GM18909 (cell line): ENCODE results near the gene NISCH.

Source experiments
- ATAC-seq: cut with Tn5 transposase; IDR thresholded peaks from one replicate; pipeline ENCODE4 v1.9.1; 2021; ENCODE audit warnings: mild to moderate bottlenecking; ENCODE audit not compliant: unreplicated experiment, poor library complexity

NISCH gene

DNA sequence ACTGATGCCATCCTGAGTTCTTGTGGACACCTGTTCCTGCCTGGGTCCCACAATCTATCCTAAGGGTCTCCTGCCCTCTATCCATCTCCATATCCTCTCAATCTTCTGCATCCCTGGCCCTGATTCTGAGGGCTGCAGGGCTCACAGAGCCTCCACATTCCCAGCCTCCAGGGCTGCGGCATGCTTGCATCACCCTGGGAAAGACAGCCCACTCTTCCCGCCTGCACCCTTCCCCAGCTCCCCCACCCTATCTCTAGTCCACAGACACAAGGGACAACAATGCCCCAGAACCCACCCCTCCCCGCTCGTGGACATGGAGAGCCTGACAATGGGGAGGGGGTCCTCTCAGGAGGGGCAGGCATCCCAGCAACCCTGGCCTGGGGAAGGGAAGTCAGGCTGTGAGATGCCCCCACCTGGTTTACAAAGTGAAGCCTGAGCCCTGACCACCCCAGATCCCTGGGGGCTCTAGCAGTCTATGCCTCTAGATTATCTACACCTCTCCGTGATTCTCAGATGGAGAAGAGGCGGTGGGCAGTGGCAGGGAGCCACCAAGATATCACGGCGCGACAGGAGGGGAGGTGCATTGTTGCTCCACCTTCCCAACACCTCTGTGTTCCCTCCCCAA lies 20.8 kb upstream of the NISCH start:
- ATAC-seq, result no peak

DNA sequence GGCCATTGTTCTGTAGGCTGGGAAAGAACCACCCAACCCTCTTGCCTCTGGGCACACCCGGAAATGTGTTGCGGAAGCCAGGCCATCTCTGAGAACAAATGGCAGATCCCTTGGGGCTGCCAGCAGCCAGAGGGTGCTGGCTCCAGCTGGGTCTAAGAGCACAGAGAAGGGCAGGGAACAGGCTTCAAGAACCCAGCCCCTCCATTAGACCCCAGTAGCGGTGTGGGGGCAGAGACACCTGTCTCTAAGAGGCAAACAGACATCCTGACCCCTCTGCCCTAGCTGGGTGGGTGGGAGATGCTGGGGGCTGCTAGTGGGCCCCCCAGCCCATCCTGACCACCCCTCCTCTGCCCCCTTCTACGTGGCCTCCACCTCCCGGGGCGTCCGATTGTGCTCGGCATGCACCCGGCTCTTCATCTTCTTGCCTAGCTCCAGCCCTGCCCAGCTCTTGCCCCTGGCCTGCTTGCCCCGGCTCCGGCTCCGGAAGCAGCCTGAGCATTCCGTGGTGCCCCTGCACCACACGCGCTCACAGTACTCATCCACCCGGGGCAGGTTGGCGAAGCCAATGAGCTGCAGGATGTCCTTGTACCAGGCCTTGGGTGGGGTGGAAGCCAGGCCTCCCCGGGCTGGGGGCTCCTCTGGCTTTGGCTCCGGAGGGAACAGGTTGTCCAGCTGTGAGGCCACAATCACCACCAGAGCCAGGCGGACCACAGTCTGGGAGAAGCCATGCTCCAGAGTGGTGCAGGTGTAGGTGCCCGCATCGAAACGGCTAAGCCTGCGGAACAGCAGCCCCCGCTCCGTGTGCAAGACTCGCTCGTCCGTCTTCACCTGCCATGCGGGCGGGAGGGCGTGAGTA lies 19.9 kb upstream of the NISCH start:
- no peak for ATAC-seq

DNA sequence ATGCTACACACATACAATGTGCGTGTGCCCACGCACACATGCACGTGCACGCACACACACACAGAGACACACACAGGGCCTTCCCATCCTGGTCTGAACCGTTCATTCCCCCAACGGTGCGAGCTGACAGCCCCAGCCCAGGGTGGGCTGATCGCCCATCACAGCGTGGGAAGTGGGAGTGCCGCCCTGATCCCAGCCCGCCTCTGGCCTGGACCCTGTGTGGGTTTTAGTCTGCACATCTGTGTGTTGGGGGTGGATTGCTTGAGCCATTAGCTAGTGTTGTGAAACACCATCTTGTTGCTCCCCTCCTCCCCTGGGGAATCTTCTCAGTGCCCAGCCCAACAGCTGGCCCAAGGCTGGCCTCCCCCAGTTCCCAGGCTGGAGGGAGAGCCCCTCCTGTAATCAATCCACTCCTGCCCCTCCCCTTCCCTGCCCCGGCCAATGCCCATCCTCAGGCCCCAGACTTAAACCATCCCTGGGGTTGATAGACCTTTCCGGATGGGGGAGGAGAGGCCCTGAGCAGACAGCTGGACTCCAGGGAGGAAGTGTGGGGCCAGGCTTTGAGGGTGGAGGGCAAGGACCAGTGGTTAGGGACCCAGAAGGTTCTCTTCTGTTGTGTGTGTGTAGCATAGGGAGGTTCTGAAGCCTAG lies 18.8 kb upstream of the NISCH start:
- no peak for ATAC-seq

DNA sequence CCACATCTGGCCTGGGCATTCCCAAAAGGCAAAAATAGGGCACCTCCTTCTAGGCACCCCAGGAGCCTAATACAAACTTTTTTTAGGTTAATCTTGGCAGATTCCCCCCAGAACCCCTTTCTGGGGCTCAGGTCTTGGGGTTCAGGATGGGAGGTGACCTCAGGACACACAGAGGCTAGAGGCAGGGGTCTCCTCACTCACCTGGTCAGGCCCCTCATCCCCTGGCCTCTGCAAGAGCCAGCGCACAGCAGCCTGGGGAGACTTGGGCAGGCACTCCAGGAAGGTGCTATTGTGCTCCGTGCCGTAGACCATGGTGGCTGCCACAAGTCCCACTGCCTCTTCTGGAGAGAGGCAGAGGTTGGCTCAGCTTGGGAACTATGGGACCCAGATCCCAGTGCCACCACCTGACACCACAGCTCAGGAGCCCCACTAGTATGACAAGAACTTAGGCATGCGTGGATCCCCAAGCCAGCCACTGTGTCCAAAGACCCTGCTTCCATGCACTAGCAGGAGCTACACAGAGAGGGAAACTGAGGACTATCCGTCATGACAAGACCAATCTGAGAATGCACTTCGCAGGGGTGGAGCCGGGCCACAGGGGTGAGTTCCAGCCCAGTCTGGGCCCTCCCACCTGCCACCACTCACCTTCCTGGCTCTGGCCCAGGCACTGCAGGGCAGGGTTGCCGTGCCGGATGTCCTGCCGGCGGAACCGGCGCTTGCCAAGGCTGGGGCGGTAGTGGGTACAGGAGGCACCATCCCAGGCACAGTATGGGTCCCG lies 17.9 kb upstream of the NISCH start:
- ATAC-seq, result no peak

DNA sequence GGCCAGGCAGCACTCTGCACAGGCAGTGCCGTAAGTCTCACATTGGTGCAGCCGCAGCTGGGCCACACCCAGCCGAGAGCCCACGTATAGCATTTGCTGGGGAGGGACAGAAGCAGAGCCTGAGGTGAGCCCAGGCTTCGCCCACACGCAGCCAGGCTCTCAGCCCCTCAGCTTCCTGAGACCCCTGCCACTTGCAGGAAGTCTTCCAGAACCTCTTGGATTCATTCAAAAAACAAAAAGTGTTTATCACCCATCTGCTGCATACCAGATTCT lies 17.4 kb upstream of the NISCH start:
- no peak for ATAC-seq

DNA sequence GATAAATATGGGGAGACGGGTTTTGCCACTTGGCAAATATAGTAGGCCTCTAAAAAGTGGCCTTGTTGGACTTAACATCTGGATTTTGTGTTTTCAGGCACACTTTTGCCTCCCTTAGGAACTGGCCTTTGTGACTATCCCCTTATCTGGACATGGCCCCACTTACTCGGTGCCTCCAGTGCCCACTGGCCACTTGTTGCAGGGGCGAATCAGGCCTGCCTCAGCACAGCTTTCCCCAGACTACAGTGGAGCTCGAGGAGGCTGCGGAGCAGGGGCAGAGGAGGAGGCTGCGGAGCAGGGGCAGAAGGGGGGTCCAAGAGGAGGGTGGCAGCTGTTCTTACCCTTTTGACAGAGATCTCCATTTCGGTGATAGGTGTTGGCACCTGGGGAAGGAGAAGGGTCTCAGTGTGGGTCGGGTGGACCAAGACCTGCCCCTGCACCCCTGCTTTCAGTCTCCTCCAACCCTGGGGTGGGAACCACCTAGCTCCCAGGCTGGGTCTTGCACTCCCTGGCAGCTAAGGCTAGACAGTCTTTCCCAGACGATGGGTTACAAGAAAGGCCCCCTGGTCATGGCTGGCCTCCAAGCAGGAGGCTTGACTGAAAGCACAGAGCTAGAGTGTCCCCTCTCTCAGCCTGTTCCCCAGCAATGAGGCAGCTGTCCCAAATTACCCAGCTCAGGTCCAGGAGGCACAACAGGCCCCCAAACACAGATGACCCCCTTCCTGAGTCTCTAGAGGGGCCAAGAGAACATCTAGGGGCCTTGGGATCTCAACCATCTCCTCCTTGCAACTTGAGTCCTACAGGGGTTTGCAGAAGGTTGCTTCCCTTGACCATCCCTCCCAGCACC lies 16.6 kb upstream of the NISCH start:
- no peak for ATAC-seq

DNA sequence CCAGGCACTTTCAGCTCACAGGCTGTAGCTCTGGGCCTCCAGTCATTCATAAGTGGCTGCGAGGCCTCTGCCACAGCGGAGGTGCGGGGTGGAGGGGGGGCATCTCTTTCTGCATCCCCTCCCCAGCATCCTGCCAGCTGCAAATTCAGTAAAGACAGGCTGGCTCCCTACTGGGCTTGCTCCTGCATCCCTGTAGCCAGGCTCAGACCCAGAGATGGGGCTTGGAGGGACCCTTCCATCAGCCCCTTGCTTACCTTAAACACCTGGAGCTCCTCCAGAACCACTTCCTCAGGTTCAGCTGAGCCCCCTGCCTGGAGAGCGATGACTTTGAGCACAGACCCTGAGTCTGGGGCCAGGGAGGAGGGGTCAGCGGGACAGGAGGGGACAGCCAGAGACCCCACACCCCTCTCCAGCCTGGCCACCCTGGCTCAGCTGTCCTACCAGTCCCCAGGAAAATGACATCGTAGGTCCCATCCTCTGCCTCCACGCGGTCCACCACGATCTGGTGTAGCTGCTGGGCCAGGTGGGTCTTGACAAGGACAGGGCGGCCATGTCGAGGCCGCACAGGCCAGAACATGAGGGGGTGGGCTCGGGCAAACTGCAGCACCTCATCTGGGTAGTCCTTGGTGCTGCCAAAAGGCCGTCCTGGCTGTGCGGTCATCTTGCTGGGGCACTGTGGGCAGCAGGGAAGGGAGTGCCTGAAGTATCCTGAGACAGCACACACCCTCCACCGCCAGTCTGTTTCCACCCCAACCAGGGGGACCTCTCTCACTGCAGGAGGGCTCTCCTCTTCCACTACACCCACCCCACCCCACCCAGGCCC lies 15.8 kb upstream of the NISCH start:
- no peak for ATAC-seq

DNA sequence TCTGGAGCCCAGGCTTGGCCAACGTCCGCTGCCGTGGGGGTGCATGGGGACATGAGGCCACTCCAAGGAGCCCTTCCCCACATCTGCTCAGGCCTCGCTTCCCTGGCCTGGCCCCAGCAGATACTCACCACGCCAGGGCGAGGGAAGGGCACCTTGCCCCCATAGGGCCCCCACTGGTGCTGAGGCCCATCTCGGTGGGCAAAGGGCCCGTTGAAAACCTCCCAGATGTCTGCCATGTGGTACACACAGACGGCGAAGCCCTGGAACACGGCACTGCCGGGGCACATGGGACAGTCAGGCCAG lies 15.2 kb upstream of the NISCH start:
- ATAC-seq, result no peak

DNA sequence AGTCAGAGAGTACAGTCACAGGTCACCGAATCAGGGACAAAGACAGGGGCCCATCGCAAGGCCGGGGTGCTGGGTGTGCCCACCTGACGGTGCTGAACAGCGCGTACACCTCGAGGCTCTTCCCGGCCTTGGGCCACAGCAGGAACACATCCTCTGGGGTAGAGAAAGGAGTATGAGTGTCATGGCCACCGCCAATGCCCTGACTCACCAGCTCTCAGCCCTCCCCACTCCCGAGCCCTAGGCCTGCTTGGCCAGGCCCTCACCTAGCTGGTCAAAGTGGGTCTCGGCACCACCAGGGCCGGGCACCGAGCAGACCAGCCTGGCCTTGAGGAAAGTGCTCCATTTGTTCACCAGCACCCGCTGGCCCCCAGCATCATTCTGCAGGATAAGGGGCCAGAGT lies 14.7 kb upstream of the NISCH start:
- ATAC-seq, result no peak

DNA sequence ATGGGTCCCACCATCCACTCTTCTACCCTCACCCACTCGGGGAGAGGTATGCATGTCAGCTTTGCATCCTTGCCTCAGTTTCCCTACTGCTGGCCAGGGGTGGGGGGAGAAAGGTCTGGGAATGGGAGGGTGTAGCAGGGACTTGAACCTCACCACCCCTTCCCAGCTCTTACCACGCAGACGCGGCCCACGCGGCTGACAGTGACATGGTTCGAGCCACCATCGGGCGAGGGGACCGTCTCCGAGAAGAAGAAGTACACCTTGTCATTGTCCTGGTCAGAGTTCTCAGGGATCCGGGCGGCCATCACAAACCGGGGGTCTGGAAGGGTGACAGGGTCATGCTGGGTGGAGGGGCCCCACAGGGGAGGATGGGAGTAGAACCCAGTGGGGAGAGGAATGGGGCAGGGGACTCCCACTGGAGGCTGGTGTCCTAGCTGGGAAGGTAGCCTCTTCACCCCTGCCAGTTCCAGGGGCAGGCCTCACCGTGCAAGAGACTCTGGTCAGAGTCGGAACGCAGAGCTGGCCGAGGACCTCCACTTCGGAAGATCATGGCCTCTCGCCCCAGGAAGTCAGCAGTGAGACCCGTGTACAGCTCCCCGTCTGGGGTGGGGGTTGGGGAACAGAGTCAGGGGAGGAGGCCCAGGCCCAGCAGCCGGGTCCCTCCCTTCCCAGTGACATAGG lies 14.2 kb upstream of the NISCH start:
- ATAC-seq, result no peak

DNA sequence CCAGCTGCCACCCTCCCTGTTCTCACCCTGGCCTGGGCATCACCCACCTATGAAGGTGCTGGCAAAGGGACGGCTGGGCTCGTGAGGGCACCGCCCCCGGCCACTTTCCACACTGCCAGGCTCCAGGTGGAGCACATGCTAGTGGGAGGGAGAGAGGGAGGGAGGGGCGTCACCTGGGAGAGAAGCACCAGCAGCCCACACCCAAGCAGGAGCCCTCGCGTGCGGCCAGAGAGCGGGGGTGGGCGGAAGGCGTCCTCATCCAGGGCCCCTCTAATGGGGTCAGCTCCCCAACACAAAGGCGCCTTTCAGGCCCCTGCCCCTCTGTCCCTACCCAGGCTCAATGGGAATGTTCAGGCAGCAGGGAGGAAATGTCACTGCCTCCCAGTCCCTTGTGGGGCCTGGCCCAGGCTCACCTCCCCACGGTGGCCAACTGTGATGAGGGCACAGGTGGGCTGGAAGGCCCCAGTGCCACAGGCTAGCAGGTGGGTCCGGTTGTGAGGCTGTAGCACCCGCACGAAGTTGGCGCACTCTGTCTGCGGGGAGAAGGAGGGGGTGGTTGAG lies 13.6 kb upstream of the NISCH start:
- ATAC-seq, result no peak

DNA sequence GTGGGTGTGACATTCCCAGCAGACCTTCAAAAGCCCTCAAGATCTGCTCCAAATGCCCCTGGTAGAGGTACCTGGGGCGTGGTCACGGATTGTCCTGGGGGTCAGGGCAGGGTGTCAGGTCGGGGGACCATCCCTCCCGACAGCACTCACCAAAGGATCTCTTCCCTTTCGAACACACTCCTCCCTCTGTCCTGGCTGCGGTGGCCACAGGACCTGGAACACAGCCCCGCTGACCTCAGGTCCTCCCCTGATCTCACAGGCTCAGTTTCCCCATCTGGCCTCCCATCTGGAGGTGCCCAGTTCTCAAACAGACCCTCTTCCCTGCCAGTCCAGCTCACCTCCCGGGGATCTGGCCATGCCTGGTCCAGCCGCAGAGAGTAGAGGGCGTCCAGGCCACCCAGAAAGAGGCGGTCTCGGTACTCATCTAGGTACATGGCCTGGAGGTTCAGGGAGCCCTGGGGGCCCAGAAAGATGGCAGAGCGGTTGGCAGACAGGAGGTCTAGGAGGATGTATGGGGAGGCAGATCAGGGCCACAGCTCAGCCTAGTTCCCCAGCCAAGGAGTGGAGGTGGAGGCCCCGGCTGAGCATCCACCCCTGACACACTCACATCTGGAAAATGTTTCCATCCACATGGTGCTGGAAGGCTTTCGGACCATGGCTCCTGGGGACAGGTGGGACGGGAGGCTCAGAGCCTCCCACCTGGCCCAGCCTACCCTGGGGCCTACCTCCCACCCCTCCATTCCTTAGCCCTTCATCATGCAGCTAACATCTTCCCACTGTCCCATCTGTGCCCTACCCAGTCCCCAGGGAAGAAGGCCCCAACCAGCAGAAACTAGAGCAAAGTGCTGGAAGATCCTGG lies 12.8 kb upstream of the NISCH start:
- no peak for ATAC-seq

DNA sequence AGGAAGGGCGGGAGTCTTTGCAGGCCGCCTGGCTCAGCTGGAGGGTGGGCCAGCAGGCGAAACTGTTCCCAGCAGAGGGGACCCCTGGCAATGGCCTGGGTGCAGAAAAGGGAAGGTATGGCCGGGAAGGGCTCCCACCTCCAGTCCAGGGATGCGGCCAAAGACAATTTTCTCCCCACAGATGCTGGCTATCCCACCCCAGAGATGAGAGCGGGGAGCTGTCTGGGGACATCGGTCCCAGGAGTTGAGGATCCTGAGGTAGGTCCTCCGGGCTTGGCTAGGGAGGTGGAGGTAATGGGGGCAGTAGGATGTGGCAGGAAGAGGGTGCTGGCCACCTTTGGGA lies 12.2 kb upstream of the NISCH start:
- no peak for ATAC-seq

DNA sequence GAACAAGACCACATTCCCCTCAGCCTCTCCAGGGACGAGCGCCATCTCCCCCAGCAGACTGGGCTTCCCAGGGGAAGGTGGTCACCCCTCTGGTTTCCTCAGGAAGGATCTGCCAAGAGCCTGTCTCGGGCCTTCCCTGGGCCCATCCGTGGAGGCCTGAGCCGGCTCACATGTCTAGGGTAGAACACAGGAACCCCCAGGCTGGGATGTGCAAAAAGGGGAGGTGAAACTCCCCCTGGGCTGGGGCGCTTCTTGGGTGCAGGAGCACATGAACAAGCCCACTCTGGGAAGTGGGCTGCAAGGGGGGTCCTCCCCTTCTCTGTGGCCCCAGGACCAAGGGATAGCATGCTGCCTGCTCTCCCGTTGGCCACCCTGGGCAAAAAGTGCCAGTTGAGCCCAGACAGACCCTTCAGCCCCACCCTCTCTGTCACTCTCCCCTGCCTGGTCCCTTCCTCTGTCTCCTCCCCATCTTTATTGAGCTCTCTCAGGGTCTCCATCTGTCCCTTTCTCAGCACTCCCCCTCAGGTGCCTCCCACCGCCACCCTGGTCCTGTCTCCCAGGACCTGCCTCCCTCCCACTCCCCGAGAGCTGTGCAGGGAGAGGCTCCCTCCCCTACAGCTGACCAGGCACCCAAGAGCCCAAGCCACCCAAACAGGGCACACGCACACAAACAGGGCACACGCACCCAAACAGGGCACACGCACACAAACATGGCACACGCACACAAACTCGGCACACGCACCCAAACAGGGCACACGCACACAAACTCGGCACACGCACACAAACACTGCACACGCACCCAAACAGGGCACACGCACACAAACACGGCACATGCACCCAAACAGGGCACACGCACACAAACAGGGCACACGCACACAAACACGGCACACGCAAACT lies 11.4 kb upstream of the NISCH start:
- no peak for ATAC-seq

DNA sequence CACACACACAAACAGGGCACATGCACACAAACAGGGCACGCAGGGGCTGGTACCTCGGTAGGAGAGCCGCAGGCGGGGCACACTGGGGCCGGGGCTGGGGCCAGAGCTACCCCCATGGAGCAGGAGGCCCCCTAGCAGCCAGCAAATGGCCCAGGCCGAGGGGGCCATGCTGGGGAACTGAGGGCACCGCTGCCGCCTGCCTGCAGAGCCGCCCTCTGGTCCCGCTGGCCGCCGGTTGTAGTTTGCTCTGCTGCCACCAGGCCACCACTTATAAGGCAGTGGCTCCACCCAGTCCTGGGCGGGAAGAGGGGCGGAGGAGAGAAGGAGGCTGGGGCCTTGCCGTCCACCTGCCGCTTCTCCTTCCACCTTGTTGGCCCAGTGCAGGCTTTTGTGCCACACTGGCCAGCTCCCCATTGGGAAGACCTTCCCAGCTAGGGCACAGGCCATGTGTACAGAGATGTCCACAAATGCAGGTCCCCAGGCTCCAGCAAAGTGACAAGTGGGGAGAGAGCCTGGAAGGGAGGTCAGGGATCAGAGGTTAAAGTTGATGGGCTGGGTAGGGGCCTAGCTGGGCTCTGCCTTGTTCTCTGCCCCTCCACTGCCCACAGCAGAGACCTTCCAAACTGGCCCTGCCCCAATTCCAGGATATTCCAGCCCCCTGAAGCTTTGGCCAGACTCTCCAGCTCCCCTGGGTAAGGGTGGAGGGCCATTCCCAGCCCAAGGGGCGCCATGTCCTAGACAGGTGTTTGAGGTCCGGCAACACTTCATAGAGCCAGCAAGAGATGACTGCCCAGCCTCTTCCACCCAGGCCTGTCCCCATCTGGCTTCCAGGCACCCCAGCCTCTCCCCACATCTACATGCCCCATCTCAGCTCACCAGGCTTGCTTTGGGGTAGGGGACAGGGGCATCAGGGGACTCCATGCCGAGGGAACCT lies 10.3 kb upstream of the NISCH start, which contains the start of gene SEMA3G:
Gene SEMA3G (minus strand): TSS at position 244 of the 934 bp plus-strand sequence. CDS start 76 bp downstream, at position 168.
- peak; percentile 77 for ATAC-seq

DNA sequence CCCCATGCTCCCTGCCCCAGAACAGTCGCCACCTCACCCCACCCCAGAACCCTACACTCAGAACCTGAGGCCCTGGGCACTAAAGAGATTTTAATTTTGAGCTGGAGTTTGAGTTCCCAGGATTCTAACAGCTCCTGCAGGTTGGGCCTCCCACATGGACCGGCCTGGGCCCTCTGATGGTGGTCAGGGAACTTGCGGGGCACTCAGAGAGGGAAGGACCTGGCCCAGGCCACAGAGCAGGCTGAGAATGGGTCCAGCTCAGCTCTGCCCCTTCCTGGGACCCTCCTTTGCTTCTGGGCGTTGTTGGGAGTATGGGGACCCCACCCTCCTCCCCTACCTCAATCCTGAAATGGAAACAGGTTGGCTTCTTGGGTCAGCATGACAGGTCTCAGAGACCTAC lies 9.4 kb upstream of the NISCH start:
- no peak for ATAC-seq
